ENCODE results near the gene DHRSX.
"Not testable (repeated sequence)": the region's sequence is repeated elsewhere in the genome, so short reads cannot be mapped to it uniquely, and the experiment has no call there.

DHRSX gene

DNA sequence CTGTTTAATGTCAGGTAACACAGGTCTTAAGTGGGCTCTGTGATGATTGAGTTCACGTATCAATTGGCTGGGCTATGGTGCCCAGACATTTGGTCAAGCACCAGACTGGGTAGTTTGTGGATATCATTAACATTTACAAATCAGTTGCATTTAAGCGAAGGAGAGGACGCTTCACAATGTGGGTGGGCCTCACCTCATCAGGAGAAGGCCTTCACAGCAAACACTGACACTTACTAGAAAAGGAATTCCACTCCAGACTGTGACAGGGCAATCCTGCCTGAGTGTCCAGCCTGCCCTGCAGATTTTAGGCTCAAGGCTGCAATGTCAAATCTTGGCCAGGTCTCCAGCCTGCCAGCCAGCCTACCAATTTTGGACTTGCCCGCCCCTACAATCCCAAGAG lies 270.3 kb downstream of the DHRSX start:
- H3K4me3 ChIP-seq (ENCODE audit: low read depth, low read length), result no peak overlapping the region

DNA sequence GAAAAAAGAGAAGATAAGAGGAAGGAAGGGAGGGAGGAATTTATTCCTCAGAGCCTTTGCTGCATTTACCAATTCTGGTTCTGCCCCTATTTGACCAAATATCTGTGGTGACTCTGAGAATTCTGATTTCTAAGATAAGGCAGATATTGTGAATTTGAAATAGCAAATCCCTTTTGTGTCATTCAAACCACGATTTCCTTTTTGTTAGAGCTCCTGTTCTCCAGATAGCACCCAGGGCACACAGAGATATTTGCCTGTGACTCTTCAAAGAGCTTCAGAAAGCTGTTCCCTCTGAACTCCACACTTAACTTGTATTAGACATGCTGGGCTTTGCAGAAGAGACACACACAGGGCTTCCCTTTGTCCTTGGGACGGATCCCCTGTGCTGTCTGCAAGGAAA lies 272.2 kb downstream of the DHRSX start:
- no peak overlapping the region for H3K4me3 ChIP-seq (ENCODE audit: low read depth, low read length)

- no peak overlapping the region for H3K4me3 ChIP-seq (ENCODE audit: low read depth, low read length)
These were observed 273.7 kb downstream of the DHRSX start for GRCh38 chrX:2226906-2227656.

GRCh38 chrX:2226182-2226581 lies 274.6 kb downstream of the DHRSX start:
- no peak overlapping the region for H3K4me3 ChIP-seq (ENCODE audit: low read depth, low read length)

DNA sequence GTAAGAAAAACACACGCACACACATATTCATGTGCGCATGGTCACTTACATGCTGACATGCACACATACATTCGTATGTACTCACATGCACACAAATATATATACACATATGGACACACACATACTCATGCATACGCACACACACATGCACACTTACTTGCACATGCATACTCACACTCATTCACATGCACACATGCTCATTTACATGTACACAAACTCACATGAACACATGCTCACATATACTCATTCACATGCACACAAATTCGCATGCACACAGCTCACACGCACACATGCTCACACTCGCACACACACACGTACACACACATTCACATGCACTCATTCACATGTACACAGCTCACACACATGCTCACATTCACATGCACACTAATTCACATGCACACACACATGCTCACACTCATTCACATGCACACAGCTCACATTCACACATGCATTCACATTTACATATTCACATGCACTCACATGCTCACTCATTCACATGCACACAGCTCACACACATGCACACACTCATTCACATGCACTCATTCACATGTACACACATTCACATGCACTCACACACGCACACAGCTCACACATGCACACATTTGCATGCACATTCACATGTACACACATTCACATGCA lies 276.1 kb downstream of the DHRSX start:
- no peak overlapping the region for H3K4me3 ChIP-seq (ENCODE audit: low read depth, low read length)

GRCh38 chrX:2224161-2224560 lies 276.6 kb downstream of the DHRSX start:
- no peak overlapping the region for H3K4me3 ChIP-seq (ENCODE audit: low read depth, low read length)

DNA sequence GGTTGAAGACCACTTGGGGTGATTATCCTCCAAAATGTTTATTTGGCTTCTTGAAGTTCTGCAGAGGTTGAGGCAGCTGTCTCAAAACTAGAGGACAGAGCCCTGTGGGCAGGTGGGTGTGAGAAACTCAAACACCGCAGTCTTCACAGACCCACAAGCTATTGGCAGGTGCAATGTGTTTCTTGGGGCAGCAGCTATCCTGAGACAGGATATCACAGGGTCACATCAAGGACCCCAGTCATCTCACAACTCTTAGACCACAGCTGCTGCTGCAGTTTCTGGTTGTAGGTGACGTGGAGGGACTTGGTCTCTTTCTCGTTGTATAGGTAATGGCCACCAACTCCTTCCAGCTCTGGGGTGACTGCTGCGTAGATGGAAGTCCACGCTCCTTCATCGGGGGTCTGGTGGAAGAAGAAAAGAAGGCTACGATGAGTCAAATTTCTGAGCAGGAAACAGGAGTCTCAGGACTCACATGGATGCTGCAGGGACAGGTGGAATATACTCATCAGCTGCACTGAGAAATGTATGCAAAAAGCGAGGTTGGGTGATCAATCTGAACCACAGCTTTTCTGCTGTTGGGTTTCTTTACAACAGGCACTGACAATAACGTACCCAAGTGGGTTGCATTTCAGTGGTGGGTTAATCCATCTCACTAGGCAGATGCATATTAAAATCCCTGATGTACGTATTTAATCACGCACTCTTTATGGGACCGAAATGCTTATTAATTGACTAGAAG lies 279.8 kb downstream of the DHRSX start:
- no peak overlapping the region for H3K4me3 ChIP-seq (ENCODE audit: low read depth, low read length)

DNA sequence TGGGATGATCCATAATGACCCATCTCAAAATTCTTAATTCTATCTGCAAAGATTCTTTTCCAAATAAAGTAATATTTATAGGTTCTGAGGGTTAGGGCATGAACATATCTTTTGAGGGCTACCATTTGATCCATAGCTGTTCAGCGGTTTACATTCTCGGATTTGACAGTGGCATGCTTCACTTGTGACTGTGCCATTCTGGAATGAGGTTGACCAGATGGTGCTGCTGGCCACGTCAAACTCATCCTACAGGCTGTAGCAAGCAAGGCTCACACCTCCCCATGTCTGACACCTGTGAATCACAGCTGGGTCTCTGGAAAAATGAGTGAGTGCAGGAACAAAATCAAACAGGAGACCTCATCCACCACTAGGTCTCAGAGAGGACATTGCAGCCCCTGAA lies 280.5 kb downstream of the DHRSX start:
- no peak overlapping the region for H3K4me3 ChIP-seq (ENCODE audit: low read depth, low read length)

DNA sequence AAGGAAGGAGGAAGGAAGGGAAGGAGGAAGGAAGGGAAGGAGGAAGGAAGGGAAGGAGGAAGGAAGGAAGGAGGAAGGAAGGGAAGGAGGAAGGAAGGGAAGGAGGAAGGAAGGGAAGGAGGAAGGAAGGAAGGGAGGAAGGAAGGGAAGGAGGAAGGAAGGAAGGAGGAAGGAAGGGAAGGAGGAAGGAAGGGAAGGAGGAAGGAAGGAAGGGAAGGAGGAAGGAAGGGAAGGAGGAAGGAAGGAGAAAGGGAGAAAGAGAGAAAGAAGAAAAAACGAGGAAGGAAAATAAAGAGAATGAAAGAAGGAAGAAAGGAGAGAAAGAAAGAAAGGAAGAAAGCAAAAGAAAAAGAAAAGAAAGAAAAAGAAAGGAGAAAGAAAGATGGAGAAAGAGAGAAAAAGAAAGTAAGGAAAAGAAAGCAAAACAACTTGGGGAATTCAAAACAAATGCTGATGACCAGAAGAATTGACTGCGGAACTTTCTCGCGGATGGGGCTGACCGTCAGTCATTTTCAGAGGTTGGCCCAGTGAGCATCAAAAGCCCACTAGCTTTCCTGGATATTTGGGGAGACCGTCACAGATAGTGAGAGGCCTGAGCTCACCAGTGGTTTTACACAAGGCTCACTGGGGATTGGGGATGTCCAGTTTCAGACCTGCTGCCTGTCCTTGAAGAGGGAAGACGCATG lies 286.5 kb downstream of the DHRSX start:
- H3K4me3 ChIP-seq (ENCODE audit: low read depth, low read length), result not testable (repeated sequence)

DNA sequence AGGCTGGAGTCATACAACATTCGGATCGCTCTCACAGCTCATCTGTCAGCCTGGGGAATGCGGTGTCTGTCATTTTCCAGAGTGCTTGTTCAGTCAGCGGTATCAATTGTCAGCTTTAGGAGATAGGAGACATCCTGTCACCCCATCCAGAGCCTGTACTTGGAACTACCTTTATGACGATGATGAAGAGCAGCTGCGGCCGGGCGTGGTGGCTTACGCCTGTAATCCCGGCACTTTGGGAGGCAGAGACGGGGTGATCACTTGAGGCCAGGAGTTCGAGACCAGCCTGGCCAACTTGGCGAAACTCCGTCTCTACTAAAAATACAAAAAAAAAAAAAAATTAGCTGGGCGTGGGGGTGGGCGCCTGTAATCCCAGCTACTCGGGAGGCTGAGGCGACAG lies 289.1 kb downstream of the DHRSX start:
- H3K4me3 ChIP-seq (ENCODE audit: low read depth, low read length), result not testable (repeated sequence)

GRCh38 chrX:2193273-2193592 lies 307.5 kb downstream of the DHRSX start:
- no peak overlapping the region for H3K4me3 ChIP-seq (ENCODE audit: low read depth, low read length)

DNA sequence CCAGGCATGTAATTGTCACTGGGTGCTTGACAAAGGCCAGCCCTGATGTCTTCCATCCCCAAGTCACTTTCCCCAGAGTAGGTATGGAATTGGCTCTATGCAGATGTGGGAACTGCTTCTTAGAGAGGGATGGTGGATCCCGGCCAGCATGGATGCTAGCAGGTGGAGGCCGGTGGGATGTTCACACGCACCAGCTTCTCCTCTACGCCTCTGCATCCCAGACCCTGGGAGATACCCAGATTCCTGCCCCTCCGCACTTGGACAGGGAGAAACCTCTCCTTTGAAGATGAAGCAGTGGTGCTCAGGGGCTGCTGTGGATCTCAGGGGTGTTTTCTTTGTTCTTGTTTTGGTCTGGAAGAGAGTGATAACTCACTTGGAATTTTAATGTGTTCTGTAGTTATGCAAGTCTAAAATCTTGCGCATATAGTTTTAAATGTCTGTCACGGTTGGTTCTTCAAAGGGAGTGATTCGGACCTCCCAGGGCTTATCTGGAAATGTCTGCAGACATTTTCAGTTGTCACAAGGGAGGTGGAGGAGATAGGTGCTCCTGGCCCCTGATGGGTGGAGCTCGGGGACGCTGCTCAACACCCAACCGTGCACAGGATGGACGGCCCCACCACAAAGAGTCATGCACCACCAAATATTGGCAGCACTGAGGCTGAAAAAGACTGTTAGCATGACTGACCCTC lies 308.0 kb downstream of the DHRSX start:
- H3K4me3 ChIP-seq (ENCODE audit: low read depth, low read length), result no peak overlapping the region

DNA sequence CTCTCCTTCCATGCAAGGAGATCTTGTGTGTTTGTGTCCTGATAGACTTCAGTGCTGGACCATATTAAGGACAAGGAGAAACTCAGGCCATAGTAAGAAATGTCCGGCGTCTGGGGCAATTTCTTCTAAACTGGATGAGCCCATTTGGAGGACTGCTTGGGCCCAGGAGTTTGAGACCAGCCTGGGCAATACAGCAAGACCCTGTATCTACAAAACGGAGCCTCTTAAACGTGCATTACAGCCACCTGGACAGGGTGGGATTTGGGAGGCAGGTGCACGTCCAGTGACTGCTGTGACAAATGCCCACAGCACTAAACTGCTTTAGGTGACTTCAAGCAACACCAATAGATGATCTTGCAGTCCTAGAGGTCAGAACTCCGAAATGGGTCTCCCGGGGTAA lies 311.9 kb downstream of the DHRSX start:
- no peak overlapping the region for H3K4me3 ChIP-seq (ENCODE audit: low read depth, low read length)

DNA sequence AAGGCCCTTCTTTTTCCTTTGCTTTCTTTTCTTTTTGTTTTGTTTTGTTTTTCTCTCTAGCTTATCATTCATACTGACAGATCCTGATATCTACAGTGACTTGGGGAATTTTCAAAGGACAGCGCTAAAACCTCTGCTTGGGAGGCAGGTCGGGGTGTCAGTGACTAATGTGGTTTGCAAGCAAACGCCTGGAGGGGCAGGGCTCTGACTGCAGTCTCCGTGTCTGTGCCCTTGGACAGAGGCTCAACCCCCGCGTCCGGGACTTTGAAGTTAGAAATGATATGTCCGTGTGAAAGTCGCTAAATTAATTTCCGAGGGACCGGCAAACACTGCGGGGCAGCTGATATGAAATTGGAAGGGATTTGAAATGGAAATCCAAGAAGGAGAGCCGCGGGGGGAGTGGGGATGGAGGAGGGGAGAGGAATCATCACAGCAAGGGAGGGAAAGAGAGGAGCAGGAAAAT lies 312.4 kb downstream of the DHRSX start:
- no peak overlapping the region for H3K4me3 ChIP-seq (ENCODE audit: low read depth, low read length)

DNA sequence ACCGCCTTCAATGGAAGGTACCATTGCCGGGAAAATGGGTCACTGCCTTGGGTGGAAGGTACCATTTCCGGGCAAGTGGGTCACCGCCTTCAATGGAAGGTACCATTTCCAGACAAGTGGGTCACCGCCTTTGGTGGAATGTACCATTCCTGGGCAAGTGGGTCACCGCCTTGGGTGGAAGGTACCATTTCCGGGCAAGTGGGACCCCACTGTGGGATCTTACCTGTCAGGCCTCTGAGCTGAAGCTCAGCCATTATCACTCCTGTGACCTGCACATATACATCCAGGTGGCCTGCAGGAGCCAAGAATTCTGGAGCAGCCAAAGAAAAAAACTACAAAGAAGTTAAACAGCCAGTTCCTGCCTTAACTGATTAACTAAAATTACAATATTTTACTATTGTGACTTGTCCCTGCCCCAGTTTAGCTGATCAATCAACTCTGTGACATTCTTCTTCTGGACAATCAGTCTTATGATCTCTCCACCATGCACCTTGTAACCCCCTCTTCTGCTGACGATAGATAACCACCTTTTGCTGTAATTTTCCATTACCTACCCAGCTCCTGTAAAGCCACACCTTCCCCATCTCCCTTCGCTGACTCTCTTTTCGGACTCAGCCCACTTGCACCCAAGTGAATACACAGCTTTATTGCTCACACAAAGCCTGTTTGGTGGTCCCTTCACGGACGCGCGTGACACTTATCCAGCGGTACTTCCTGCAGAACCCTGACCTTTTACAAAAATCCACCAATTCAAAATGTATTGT lies 313.2 kb downstream of the DHRSX start:
- H3K4me3 ChIP-seq (ENCODE audit: low read depth, low read length), result no peak overlapping the region

DNA sequence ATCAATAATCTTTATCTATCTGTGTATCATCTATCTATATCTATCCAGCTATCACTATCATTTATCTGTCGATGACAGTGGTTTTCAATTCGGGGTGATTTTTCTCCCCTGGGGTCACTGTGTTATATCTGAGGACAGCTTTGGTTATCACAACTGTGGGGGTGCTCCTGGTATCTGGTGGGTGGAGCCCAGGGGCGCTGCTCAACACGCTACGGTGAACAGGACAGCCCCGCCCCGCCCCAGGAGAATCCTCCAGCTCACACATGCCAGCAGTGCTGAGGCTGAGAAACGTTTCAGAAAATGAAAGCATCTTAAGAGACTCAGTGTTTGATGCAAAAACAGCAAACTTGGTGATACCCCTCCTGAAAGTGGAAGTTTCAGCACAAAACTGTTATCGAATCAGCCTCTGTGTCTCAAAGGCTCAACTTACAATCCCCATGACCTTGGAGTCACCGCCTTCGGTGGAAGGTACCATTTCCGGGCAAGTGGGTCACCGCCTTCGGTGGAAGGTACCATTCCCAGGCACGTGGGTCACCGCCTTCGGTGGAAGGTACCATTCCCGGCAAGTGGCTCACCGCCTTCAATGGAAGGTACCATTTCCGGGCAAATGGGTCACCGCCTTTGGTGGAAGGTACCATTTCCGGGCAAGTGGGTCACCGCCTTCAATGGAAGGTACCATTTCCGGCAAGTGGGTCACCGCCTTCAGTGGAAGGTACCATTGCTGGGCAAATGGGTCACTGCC lies 315.3 kb downstream of the DHRSX start:
- H3K4me3 ChIP-seq (ENCODE audit: low read depth, low read length), result no peak overlapping the region

DNA sequence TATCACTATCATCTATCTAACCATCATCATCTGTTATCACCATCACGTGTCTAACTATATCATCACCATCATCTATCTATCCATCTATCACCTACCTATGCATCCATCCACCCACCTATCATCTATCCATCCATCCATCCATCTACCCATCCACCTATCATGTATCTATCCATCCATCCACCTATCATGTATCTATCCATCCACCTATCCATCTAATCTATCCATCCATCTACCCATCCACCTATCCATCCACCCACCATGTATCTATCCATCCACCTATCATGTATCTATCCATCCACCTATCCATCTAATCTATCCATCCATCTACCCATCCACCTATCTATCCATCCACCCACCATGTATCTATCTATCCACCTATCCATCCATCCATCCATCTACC lies 316.7 kb downstream of the DHRSX start:
- H3K4me3 ChIP-seq (ENCODE audit: low read depth, low read length), result no peak overlapping the region

GRCh38 chrX:2183193-2183725 lies 317.5 kb downstream of the DHRSX start:
- no peak overlapping the region for H3K4me3 ChIP-seq (ENCODE audit: low read depth, low read length)

GRCh38 chrX:2177541-2177940 lies 323.2 kb downstream of the DHRSX start:
- H3K4me3 ChIP-seq (ENCODE audit: low read depth, low read length), result no peak overlapping the region
